ENCODE data around the gene KCNA2. TPM values are rescaled to one million over a fixed set of nuclear protein-coding genes. Genes with fewer than 3 reads are reported as not detected.

KCNA2 gene
- total RNA-seq, result 1 to 10 TPM in 1 of 4 donors, under 1 TPM in 3; 0.05 to 1.1 (median 0.64) TPM
- under 1 TPM; 0.06 to 0.43 (median 0.14) TPM for polyA plus RNA-seq
- long read RNA-seq, donor 1, result 0 reads
- long read RNA-seq, donor 2, result 0 reads

GRCh38 chr1:110605901-110606656, at the start of gene KCNA2:
KCNA2 (minus strand) TSS chr1:110606358; CDS start chr1:110604782, 1,576 bp downstream.
- peak; percentile 37 to 71 for DNase-seq
- H3K27ac ChIP-seq, result no peak within 1 kb of the TSS
- intact Hi-C loops (cut with DNase I), result no loop called here
- peaks cover 0 to 70% (median 7%) of the 10 kb centered on the region in 3 donors for H3K27me3 ChIP-seq (ENCODE audit: insufficient read depth in 3 of 3, low read length in 2 of 3)
- WGBS, 3 donors, result 1 to 3% (median 2%) methylated on average over 38 to 41 of the region's 41 CpGs
- H3K4me1 ChIP-seq, result peaks cover 5% of the 10 kb centered on the region
- peak; percentile 50 to 78 (median 67) for ATAC-seq
- TF ChIP-seq CTCF (IDR thresholded peaks at IDR 0.05), result no peak
- H3K36me3 ChIP-seq (ENCODE audit: insufficient read depth in 1 of 2, low read depth in 1 of 2), result no peaks in the 10 kb centered on the region
- no peaks in the 10 kb centered on the region for H3K9me3 ChIP-seq
- peak within 1 kb of the TSS; percentile 68 for H3K4me3 ChIP-seq

GRCh38 chr1:110650609-110651008, 44.5 kb upstream of the KCNA2 start:
- Histone ChIP-seq H3K27ac (no peak overlapping the region), H3K36me3 (ENCODE audit: insufficient read depth in 1 of 2, low read depth in 1 of 2) (no peaks in the 10 kb centered on the region), H3K9me3 (no peaks in the 10 kb centered on the region), H3K4me1 (no peaks in the 10 kb centered on the region), H3K4me3 (no peak overlapping the region), H3K27me3 (ENCODE audit: insufficient read depth in 3 of 3, low read length in 2 of 3) (no peaks in the 10 kb centered on the region)
- 72 to 86% (median 79%) methylated on average over 2 of the region's 2 CpGs for WGBS, 3 donors
- intact Hi-C loops (cut with DNase I), result no loop called here
- no peak for TF ChIP-seq CTCF (IDR thresholded peaks at IDR 0.05)
- ATAC-seq, result no peak
- no peak for DNase-seq

- no peak for ATAC-seq
- no peaks in the 10 kb centered on the region for H3K36me3 ChIP-seq (ENCODE audit: insufficient read depth in 1 of 2, low read depth in 1 of 2)
- H3K4me1 ChIP-seq, result no peaks in the 10 kb centered on the region
- intact Hi-C loops (cut with DNase I), result no loop called here
- no peak overlapping the region for H3K4me3 ChIP-seq
- H3K9me3 ChIP-seq, result no peaks in the 10 kb centered on the region
- DNase-seq, result no peak
- TF ChIP-seq CTCF (IDR thresholded peaks at IDR 0.05), result no peak
- WGBS, 3 donors, result 77 to 88% (median 86%) methylated on average over 2 of the region's 2 CpGs
- no peak overlapping the region for H3K27ac ChIP-seq
- H3K27me3 ChIP-seq (ENCODE audit: insufficient read depth in 3 of 3, low read length in 2 of 3), result no peaks in the 10 kb centered on the region
These were observed 42.3 kb upstream of the KCNA2 start for GRCh38 chr1:110648417-110648816.

- no peaks in the 10 kb centered on the region for H3K9me3 ChIP-seq
- no peak overlapping the region for H3K27ac ChIP-seq
- no peaks in the 10 kb centered on the region for H3K36me3 ChIP-seq (ENCODE audit: insufficient read depth in 1 of 2, low read depth in 1 of 2)
- H3K4me3 ChIP-seq, result no peak overlapping the region
- intact Hi-C loops (cut with DNase I), result no loop called here
- no peaks in the 10 kb centered on the region for H3K4me1 ChIP-seq
- 39 to 45% (median 41%) methylated on average over 5 of the region's 5 CpGs for WGBS, 3 donors
- TF ChIP-seq CTCF (IDR thresholded peaks at IDR 0.05), result no peak
- ATAC-seq, result no peak
- H3K27me3 ChIP-seq (ENCODE audit: insufficient read depth in 3 of 3, low read length in 2 of 3), result no peaks in the 10 kb centered on the region
- DNase-seq, result no peak
These were observed 41.2 kb upstream of the KCNA2 start for GRCh38 chr1:110647254-110647891.

Measured in psoas muscle (tissue), 8 donors.